ENCODE results near the gene EFCAB8.

The EFCAB8 gene

GRCh38 chr20:32975698-32976674 is 117.3 kb downstream of the EFCAB8 start:
- in situ Hi-C loops (cut with HindIII; ENCODE audit: low pct_ligation_motif_present, low sequenced_read_pairs), result no loop called here
- DNase-seq, result no peak
- no peak overlapping the region for H3K4me3 ChIP-seq (ENCODE audit: low read depth, low read length)
- TF ChIP-seq CTCF (IDR thresholded peaks at IDR 0.05; ENCODE audit: low read depth, low read length, missing control alignments), result no peak
- no peaks in the 10 kb centered on the region for H3K27me3 ChIP-seq (replicated peaks)
- H3K36me3 ChIP-seq (replicated peaks), result no peaks in the 10 kb centered on the region
- H3K27ac ChIP-seq, result no peak overlapping the region

GRCh38 chr20:32976746-32977145 is 118.0 kb downstream of the EFCAB8 start:
- no peak overlapping the region for H3K27ac ChIP-seq
- H3K4me3 ChIP-seq (ENCODE audit: low read depth, low read length), result no peak overlapping the region
- no peak for TF ChIP-seq CTCF (IDR thresholded peaks at IDR 0.05; ENCODE audit: low read depth, low read length, missing control alignments)
- no peak for DNase-seq
- no peaks in the 10 kb centered on the region for H3K36me3 ChIP-seq (replicated peaks)
- no peaks in the 10 kb centered on the region for H3K27me3 ChIP-seq (replicated peaks)
- in situ Hi-C loops (cut with HindIII; ENCODE audit: low pct_ligation_motif_present, low sequenced_read_pairs), result no loop called here

GRCh38 chr20:32977281-32978008 is 118.7 kb downstream of the EFCAB8 start:
- no peak for TF ChIP-seq CTCF (IDR thresholded peaks at IDR 0.05; ENCODE audit: low read depth, low read length, missing control alignments)
- no peak overlapping the region for H3K4me3 ChIP-seq (ENCODE audit: low read depth, low read length)
- H3K36me3 ChIP-seq (replicated peaks), result no peaks in the 10 kb centered on the region
- no peak overlapping the region for H3K27ac ChIP-seq
- no peaks in the 10 kb centered on the region for H3K27me3 ChIP-seq (replicated peaks)
- no peak for DNase-seq
- in situ Hi-C loops (cut with HindIII; ENCODE audit: low pct_ligation_motif_present, low sequenced_read_pairs), result no loop called here

- TF ChIP-seq CTCF (IDR thresholded peaks at IDR 0.05; ENCODE audit: low read depth, low read length, missing control alignments), result no peak
- no peaks in the 10 kb centered on the region for H3K36me3 ChIP-seq (replicated peaks)
- H3K27me3 ChIP-seq (replicated peaks), result no peaks in the 10 kb centered on the region
- H3K27ac ChIP-seq, result no peak overlapping the region
- no peak overlapping the region for H3K4me3 ChIP-seq (ENCODE audit: low read depth, low read length)
- in situ Hi-C loops (cut with HindIII; ENCODE audit: low pct_ligation_motif_present, low sequenced_read_pairs), result no loop called here
- no peak for DNase-seq
Observed at GRCh38 chr20:32978009-32978335, 119.2 kb downstream of the EFCAB8 start.

GRCh38 chr20:32979201-32979998 is 120.7 kb downstream of the EFCAB8 start:
- in situ Hi-C loops (cut with HindIII; ENCODE audit: low pct_ligation_motif_present, low sequenced_read_pairs), result no loop called here
- Histone ChIP-seq H3K4me3 (ENCODE audit: low read depth, low read length) (no peak overlapping the region), H3K27ac (no peak overlapping the region), H3K27me3 (replicated peaks) (no peaks in the 10 kb centered on the region), H3K36me3 (replicated peaks) (no peaks in the 10 kb centered on the region)
- TF ChIP-seq CTCF (IDR thresholded peaks at IDR 0.05; ENCODE audit: low read depth, low read length, missing control alignments), result no peak
- no peak for DNase-seq
